Tibial nerve (tissue), 4 donors: ENCODE results near the gene PXN. TPM values are rescaled to one million over a fixed set of nuclear protein-coding genes. Genes with fewer than 3 reads are reported as not detected.
"Not testable (repeated sequence)": the region's sequence is repeated elsewhere in the genome, so short reads cannot be mapped to it uniquely, and the experiment has no call there.

Experiments
- DNase-seq, 2 donors: peaks; one replicate each; pipeline ENCODE4 v3.0.0-alpha.2; 2019; ENCODE audit warnings: low spot score in 2 of 2
- H3K27ac ChIP-seq, 4 donors: fragments of 200-600 bp; sonication (generic) in 3 of 4; one replicate each; pipeline ENCODE4 v1.5.1; 2017 to 2019; ENCODE audit warnings: mild to moderate bottlenecking in 1 of 4
- H3K27me3 ChIP-seq, 2 donors: fragments of 200-600 bp; sonication (generic) in 1 of 2; one replicate each; pipeline versions ENCODE4 v1.5.1 to v1.6.0; 2017 to 2019
- H3K36me3 ChIP-seq, 3 donors: fragments of 200-600 bp; sonication (generic); one replicate each; pipeline ENCODE4 v1.5.1; 2018 to 2019
- H3K4me1 ChIP-seq, 4 donors: fragments of 200-600 bp; sonication (generic) in 3 of 4; one replicate each; pipeline ENCODE4 v1.5.1; 2017 to 2019
- H3K4me3 ChIP-seq, 4 donors: fragments of 200-600 bp; sonication (generic) in 3 of 4; one replicate each; pipeline ENCODE4 v1.5.1; 2017 to 2019; ENCODE audit warnings: mild to moderate bottlenecking in 1 of 4, moderate library complexity in 1 of 4
- H3K9me3 ChIP-seq, 4 donors: fragments of 200-600 bp; sonication (generic) in 3 of 4; one replicate each; pipeline ENCODE4 v1.5.1; 2017 to 2019
- EP300 ChIP-seq, 2 donors: sonication (generic); formaldehyde crosslinking; IDR thresholded peaks; one replicate each; pipeline ENCODE4 v1.6.1; 2017; ENCODE audit warnings: antibody characterized with exemption in 2 of 2, mild to moderate bottlenecking in 1 of 2
- POLR2A ChIP-seq, 2 donors: fragments of 450-650 bp; IDR thresholded peaks; one replicate each; pipeline ENCODE4 v1.6.1; 2017; ENCODE audit warnings: antibody characterized with exemption in 2 of 2, mild to moderate bottlenecking in 2 of 2, moderate library complexity in 2 of 2
- WGBS, 2 donors: methylation state at CpG; one replicate each; pipeline ENCODE4 v1.1.5; 2018; 5-methylcytosine and 5-hydroxymethylcytosine counted together
- total RNA-seq, 4 donors: library from RNA; depleted of rRNA; stranded (reverse); fragments of >200 nt; gene quantifications; one replicate each; pipeline ENCODE4 v1.1.0, GENCODE V29; 2016
- TF ChIP-seq, protein P1 (sequence below), 5 experiments: fragments of 200-600 bp in 3 of 5; fragments of 450-650 bp in 2 of 5; sonication (generic) in 3 of 5; IDR thresholded peaks; one replicate each; pipeline ENCODE4 v1.5.1; 2016 to 2019; ENCODE audit warnings: antibody characterized with exemption in 5 of 5, mild to moderate bottlenecking in 3 of 5, moderate library complexity in 2 of 5

PXN gene
- total RNA-seq, 4 donors from 2014 or later = 217 to 428 (median 330) TPM

DNA sequence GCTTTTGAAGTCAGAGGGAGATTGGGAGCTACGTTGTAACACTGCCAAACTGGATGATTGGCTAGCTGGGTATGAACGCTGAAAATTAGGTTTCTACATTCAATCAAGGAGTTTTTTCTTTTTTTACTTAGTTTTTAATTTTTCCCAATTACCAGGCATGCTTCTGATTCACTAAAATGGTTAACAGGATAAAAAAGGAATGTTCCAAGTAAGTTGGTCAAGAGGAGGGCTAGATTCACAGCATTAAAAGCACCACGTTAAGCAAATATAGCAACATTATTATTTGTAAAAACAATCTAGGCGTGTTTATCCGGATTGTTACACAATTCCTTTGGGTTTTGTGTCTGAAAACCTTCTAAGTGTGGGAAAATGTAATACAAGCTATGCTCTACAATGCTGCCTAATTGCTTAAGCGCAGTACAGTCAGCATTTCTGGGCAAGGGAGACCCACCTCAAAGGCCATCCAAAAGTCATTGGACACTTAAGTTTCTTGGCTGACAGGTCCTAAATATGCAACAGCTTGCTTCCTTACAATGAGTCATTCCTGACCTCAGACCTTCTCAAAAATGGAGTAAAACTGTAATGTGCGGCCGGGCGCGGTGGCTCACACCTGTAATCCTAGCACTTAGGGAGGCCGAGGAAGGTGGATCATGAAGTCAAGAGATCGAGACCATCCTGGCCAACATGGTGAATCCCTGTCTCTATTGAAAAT, 65.8 kb downstream of the PXN start:
- TF ChIP-seq POLR2A (IDR thresholded peaks at IDR 0.05) (no peak), EP300 (IDR thresholded peaks at IDR 0.05) (peak in 1 of 2 donors; percentile 87)
- TF ChIP-seq, protein P1, sequence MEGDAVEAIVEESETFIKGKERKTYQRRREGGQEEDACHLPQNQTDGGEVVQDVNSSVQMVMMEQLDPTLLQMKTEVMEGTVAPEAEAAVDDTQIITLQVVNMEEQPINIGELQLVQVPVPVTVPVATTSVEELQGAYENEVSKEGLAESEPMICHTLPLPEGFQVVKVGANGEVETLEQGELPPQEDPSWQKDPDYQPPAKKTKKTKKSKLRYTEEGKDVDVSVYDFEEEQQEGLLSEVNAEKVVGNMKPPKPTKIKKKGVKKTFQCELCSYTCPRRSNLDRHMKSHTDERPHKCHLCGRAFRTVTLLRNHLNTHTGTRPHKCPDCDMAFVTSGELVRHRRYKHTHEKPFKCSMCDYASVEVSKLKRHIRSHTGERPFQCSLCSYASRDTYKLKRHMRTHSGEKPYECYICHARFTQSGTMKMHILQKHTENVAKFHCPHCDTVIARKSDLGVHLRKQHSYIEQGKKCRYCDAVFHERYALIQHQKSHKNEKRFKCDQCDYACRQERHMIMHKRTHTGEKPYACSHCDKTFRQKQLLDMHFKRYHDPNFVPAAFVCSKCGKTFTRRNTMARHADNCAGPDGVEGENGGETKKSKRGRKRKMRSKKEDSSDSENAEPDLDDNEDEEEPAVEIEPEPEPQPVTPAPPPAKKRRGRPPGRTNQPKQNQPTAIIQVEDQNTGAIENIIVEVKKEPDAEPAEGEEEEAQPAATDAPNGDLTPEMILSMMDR (IDR thresholded peaks at IDR 0.05) = no peak
- WGBS, 2 donors = 24 to 37% methylated on average over 12 of the region's 12 CpGs
- Histone ChIP-seq H3K4me3 (peak overlapping the region; percentile 71 to 94 (median 86)), H3K4me1 (peaks cover 0 to 61% (median 20%) of the 10 kb centered on the region in 4 donors), H3K27ac (peak overlapping the region in 3 of 4 donors; percentile 87 to 92 (median 90)), H3K27me3 (no peaks in the 10 kb centered on the region), H3K9me3 (no peaks in the 10 kb centered on the region), H3K36me3 (peaks cover 0 to 42% (median 12%) of the 10 kb centered on the region in 3 donors)
- peak in 1 of 2 donors; percentile 58 for DNase-seq

- DNase-seq = no peak
- no peak for TF ChIP-seq POLR2A (IDR thresholded peaks at IDR 0.05)
- TF ChIP-seq, protein P1 (IDR thresholded peaks at IDR 0.05) = no peak
- TF ChIP-seq EP300 (IDR thresholded peaks at IDR 0.05) = no peak
- Histone ChIP-seq H3K4me1 (peaks cover 0 to 61% (median 21%) of the 10 kb centered on the region in 4 donors), H3K4me3 (peak overlapping the region in 3 of 4 donors; percentile 79 to 94 (median 92)), H3K27ac (peak overlapping the region in 1 of 4 donors; percentile 87), H3K36me3 (peaks cover 0 to 37% (median 12%) of the 10 kb centered on the region in 3 donors), H3K27me3 (no peaks in the 10 kb centered on the region), H3K9me3 (no peaks in the 10 kb centered on the region)
- 69 to 77% methylated on average over 7 of the region's 7 CpGs for WGBS, 2 donors
Measured at GRCh38 chr12:120199025-120199424, 66.5 kb downstream of the PXN start.

DNA sequence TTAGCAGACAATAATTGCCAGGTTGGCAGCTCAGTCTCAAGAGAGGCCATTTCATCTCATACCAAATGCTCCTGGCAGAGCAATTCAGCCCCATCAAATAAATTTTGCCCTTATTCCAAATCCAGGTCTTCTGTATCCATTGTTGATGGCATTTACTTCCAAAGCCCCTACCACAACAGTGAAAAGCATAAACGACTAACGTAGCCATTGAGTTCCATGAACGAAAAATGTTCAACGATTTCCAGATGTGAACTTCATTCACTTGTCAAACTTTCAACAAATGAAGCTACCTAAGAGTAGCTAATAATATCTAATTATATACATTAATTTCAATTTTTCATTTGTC, 68.0 kb downstream of the PXN start:
- no peak for DNase-seq
- no peak overlapping the region for H3K4me3 ChIP-seq
- peaks cover 0 to 76% (median 36%) of the 10 kb centered on the region in 4 donors for H3K4me1 ChIP-seq
- peaks cover 0 to 37% (median 12%) of the 10 kb centered on the region in 3 donors for H3K36me3 ChIP-seq
- H3K27me3 ChIP-seq = no peaks in the 10 kb centered on the region
- WGBS, 2 donors = 64 to 68% methylated on average over 4 of the region's 4 CpGs
- no peaks in the 10 kb centered on the region for H3K9me3 ChIP-seq
- no peak overlapping the region for H3K27ac ChIP-seq
- TF ChIP-seq POLR2A (IDR thresholded peaks at IDR 0.05) = no peak

DNA sequence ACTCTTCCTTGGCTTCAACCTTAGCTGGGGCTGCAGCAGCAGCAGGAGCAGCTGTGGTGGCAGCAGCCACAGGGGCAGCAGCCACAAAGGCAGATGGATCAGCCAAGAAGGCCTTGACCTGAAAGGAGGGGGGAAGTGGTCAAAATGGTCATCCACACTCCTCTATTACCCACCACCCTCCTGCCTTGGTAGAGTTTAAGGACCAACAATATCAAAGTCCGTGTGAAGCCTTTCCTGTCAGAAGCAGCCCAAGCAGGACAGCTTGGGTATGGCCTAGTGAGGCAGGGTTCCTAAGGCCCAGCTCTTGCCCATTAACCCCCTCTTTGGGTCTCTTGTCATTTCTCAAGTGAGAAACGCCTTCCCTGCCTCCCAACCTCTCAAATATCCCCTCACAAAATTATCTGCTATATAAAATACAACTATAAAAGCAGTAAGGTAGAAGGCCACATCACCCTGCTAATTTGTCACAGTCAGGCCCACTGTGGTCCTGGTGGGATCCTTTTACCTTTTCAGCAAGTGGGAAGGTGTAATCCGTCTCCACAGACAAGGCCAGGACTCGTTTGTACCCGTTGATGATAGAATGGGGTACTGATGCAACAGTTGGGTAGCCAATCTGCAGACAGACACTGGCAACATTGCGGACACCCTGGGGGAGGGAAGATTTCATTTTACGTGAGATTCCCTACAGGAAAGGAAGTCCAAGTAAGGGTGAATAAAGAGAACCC, 68.6 kb downstream of the PXN start:
- not testable (repeated sequence) for H3K4me3 ChIP-seq, H3K9me3 ChIP-seq, H3K27ac ChIP-seq, DNase-seq, H3K27me3 ChIP-seq
- WGBS, 2 donors = 74 to 77% methylated on average over 7 of the region's 7 CpGs
- H3K36me3 ChIP-seq = peaks cover 0 to 37% (median 12%) of the 10 kb centered on the region in 3 donors
- peaks cover 0 to 79% (median 37%) of the 10 kb centered on the region in 4 donors for H3K4me1 ChIP-seq

DNA sequence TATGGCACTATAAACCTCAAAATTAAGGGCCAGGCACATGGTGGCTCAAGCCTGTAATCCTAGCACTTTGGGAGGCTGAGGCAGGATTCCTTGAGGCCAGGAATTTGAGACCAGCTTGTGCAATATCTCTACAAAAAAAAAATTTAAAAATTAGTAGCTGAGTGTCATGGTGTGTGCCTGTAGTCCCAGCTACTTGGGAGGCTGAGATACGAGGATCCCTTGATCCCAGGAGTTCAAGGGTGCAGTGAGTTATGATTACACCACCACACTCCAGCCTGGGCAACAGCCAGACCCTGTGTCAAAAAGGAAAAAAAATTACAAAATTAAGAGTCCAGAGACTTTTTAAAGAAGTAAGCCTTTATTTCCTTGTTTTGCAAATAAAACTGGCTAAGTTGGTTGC, 69.2 kb downstream of the PXN start:
- DNase-seq = no peak
- WGBS, 2 donors = 45 to 64% methylated on average over 1 of the region's 1 CpG
- peaks cover 0 to 82% (median 37%) of the 10 kb centered on the region in 4 donors for H3K4me1 ChIP-seq

More for the DNA sequence above, 69.2 kb downstream of the PXN start:
- TF ChIP-seq, protein P1 (IDR thresholded peaks at IDR 0.05) = no peak
- TF ChIP-seq EP300 (IDR thresholded peaks at IDR 0.05) (peak in 1 of 2 donors; percentile 9), POLR2A (IDR thresholded peaks at IDR 0.05) (no peak)
- H3K27ac ChIP-seq = no peak overlapping the region
- H3K27me3 ChIP-seq = no peaks in the 10 kb centered on the region
- H3K9me3 ChIP-seq = no peaks in the 10 kb centered on the region
- H3K4me3 ChIP-seq = no peak overlapping the region
- peaks cover 0 to 37% (median 12%) of the 10 kb centered on the region in 3 donors for H3K36me3 ChIP-seq
